H9 (cell line): ENCODE data around the gene SRSF6. TPM values are rescaled to one million over a fixed set of nuclear protein-coding genes. Genes with fewer than 3 reads are reported as not detected.

Source experiments
- DNase-seq: peaks from one replicate; pipeline ENCODE4 v3.0.0-alpha.2; 2017
- H2AFZ ChIP-seq: one replicate; pipeline ENCODE4 v1.6.1; 2013; ENCODE audit warnings: mild to moderate bottlenecking, low read length, control low read depth, moderate library complexity
- H2AK5ac ChIP-seq: 2 replicates; pipeline ENCODE4 v1.6.1; 2013; ENCODE audit warnings: low read length, control low read depth, mixed read lengths; ENCODE audit not compliant: insufficient read length
- H2BK120ac ChIP-seq: one replicate; pipeline ENCODE4 v1.6.1; 2013; ENCODE audit warnings: low read depth, mild to moderate bottlenecking, low read length, control low read depth, inconsistent platforms; ENCODE audit not compliant: poor library complexity, severe bottlenecking
- H2BK12ac ChIP-seq: 2 replicates; pipeline ENCODE4 v1.6.1; 2013; ENCODE audit warnings: low read length, control low read depth, mixed read lengths, low read depth; ENCODE audit not compliant: insufficient read length
- H2BK15ac ChIP-seq: 2 replicates; pipeline ENCODE4 v1.6.1; 2013; ENCODE audit warnings: low read depth, low read length, control low read depth
- H2BK20ac ChIP-seq: one replicate; pipeline ENCODE4 v1.6.1; 2013; ENCODE audit warnings: low read depth, mild to moderate bottlenecking, low read length, control low read depth, inconsistent platforms; ENCODE audit not compliant: poor library complexity, severe bottlenecking
- H2BK5ac ChIP-seq: 2 replicates; pipeline ENCODE4 v1.6.1; 2013; ENCODE audit warnings: low read length, control low read depth, mixed read lengths; ENCODE audit not compliant: insufficient read length
- H3K14ac ChIP-seq: 2 replicates; pipeline ENCODE4 v1.6.1; 2013; ENCODE audit warnings: low read length, control low read depth; ENCODE audit not compliant: insufficient read depth
- H3K18ac ChIP-seq: 2 replicates; pipeline ENCODE4 v1.6.1; 2013; ENCODE audit warnings: low read depth, mild to moderate bottlenecking, mixed read lengths, low read length, control low read depth; ENCODE audit not compliant: insufficient read length
- H3K23ac ChIP-seq: 2 replicates; pipeline ENCODE4 v1.6.1; 2013; ENCODE audit warnings: low read length, control low read depth, mixed read lengths, low read depth; ENCODE audit not compliant: insufficient read length
- H3K23me2 ChIP-seq: 2 replicates; pipeline ENCODE4 v1.6.1; 2013; ENCODE audit warnings: low read depth, mild to moderate bottlenecking, mixed read lengths, low read length, control low read depth; ENCODE audit not compliant: insufficient read length, poor library complexity, severe bottlenecking
- H3K27ac ChIP-seq: 2 replicates; pipeline ENCODE4 v1.5.1; 2013; ENCODE audit warnings: low read length, control low read depth, mixed read lengths, low read depth; ENCODE audit not compliant: insufficient read length
- H3K27me3 ChIP-seq: 2 replicates; pipeline ENCODE4 v1.6.1; 2013; ENCODE audit warnings: low read length, control low read depth, inconsistent platforms; ENCODE audit not compliant: insufficient read depth
- H3K4ac ChIP-seq: 2 replicates; pipeline ENCODE4 v1.6.1; 2013; ENCODE audit warnings: low read depth, mild to moderate bottlenecking, control low read depth, inconsistent platforms, low read length, moderate library complexity
- H3K4me1 ChIP-seq: 2 replicates; pipeline ENCODE4 v1.6.1; 2013; ENCODE audit warnings: low read length, control low read depth, inconsistent platforms; ENCODE audit not compliant: insufficient read depth
- H3K4me2 ChIP-seq: 2 replicates; pipeline ENCODE4 v1.6.1; 2013; ENCODE audit warnings: low read length, control low read depth, mixed read lengths; ENCODE audit not compliant: insufficient read length, insufficient read depth
- H3K56ac ChIP-seq: 2 replicates; pipeline ENCODE4 v1.6.1; 2013; ENCODE audit warnings: low read depth, mild to moderate bottlenecking, mixed read lengths, low read length, control low read depth; ENCODE audit not compliant: insufficient read length
- H3K79me1 ChIP-seq: 2 replicates; pipeline ENCODE4 v1.6.1; 2013; ENCODE audit warnings: low read depth, mild to moderate bottlenecking, moderate library complexity, low read length, control low read depth, inconsistent platforms; ENCODE audit not compliant: insufficient read depth, poor library complexity, severe bottlenecking
- H3K79me2 ChIP-seq: 2 replicates; pipeline ENCODE4 v1.6.1; 2013; ENCODE audit warnings: low read length, control low read depth, inconsistent platforms; ENCODE audit not compliant: insufficient read depth
- H3K9ac ChIP-seq: 2 replicates; pipeline ENCODE4 v1.6.1; 2013; ENCODE audit warnings: low read length, control low read depth, mixed read lengths; ENCODE audit not compliant: insufficient read length; ENCODE audit errors: extremely low read depth
- H3K9me3 ChIP-seq: one replicate; pipeline ENCODE4 v1.6.1; 2013; ENCODE audit warnings: low read depth, low read length, inconsistent platforms; ENCODE audit not compliant: control insufficient read depth
- H3T11ph ChIP-seq: one replicate; pipeline ENCODE4 v1.6.1; 2013; ENCODE audit warnings: mild to moderate bottlenecking, low read length, control low read depth, inconsistent platforms
- H4K20me1 ChIP-seq: one replicate; pipeline ENCODE4 v1.6.1; 2013; ENCODE audit not compliant: control insufficient read depth, insufficient read length, insufficient read depth
- H4K5ac ChIP-seq: 2 replicates; pipeline ENCODE4 v1.6.1; 2013; ENCODE audit warnings: low read depth, mild to moderate bottlenecking, mixed read lengths, low read length, control low read depth; ENCODE audit not compliant: insufficient read length
- H4K8ac ChIP-seq: replicated peaks from 2 replicates; pipeline ENCODE4 v1.6.1; 2013; ENCODE audit warnings: low read length, control low read depth, mixed read lengths, low read depth; ENCODE audit not compliant: insufficient read length
- H4K91ac ChIP-seq: 2 replicates; pipeline ENCODE4 v1.6.1; 2013; ENCODE audit warnings: low read depth, mild to moderate bottlenecking, moderate library complexity, mixed read lengths, low read length, control low read depth; ENCODE audit not compliant: insufficient read length
- H3K27ac Mint-ChIP-seq, 3 experiments: 2 replicates in 2 of 3; 3 replicates in 1 of 3; pipeline ENCODE4 v1.8.0; 2020 to 2021; ENCODE audit warnings: mixed read lengths in 3 of 3, mild to moderate bottlenecking in 1 of 3, moderate library complexity in 1 of 3
- H3K27me3 Mint-ChIP-seq: 2 replicates; pipeline ENCODE4 v1.8.0; 2021; ENCODE audit warnings: low read depth, mild to moderate bottlenecking, moderate library complexity, mixed read lengths
- H3K36me3 Mint-ChIP-seq, 3 experiments: 2 replicates in 2 of 3; 3 replicates in 1 of 3; pipeline ENCODE4 v1.8.0; 2020 to 2021; ENCODE audit warnings: low read depth in 3 of 3, mixed read lengths in 3 of 3; ENCODE audit not compliant: insufficient read depth in 1 of 3
- H3K4me1 Mint-ChIP-seq, 2 experiments: 2 replicates each; pipeline ENCODE4 v1.8.0; 2020; ENCODE audit warnings: mixed read lengths in 2 of 2
- H3K4me3 Mint-ChIP-seq, 2 experiments: 2 replicates in 1 of 2; 3 replicates in 1 of 2; pipeline ENCODE4 v1.8.0; 2020 to 2021; ENCODE audit warnings: mild to moderate bottlenecking in 2 of 2, mixed read lengths in 2 of 2, moderate library complexity in 1 of 2
- H3K9me3 Mint-ChIP-seq, 2 experiments: 2 replicates in 1 of 2; 3 replicates in 1 of 2; pipeline ENCODE4 v1.8.0; 2020; ENCODE audit warnings: mild to moderate bottlenecking in 2 of 2, mixed read lengths in 2 of 2, moderate library complexity in 1 of 2
- WGBS: extraction: QIAGEN DNeasy Blood & Tissue Kit; methylation state at CpG from one replicate; pipeline ENCODE4 v1.1.7; 2013; ENCODE audit warnings: missing lambda C conversion rate, low lambda C conversion rate, mixed read lengths; ENCODE audit not compliant: insufficient read length; ENCODE audit errors: extremely low coverage; 5-methylcytosine and 5-hydroxymethylcytosine counted together
- total RNA-seq: library from RNA; stranded (reverse); gene quantifications from 2 replicates; pipeline ENCODE4 v1.2.1, GENCODE V29; 2021
- TF ChIP-seq, protein P1 (sequence below): fragments of 200-600 bp; sonication (generic); conservative IDR thresholded peaks from 3 replicates; pipeline ENCODE4 v1.8.0; 2021; ENCODE audit warnings: antibody characterized with exemption, mild to moderate bottlenecking

Gene SRSF6
- total RNA-seq, 1 experiment from 2014 or later, result 336 TPM

GRCh38 chr20:43460830-43461200 is 3.1 kb downstream of the SRSF6 start:
- peaks cover 49 to 71% (median 69%) of the 10 kb centered on the region in 3 experiments for H3K36me3 Mint-ChIP-seq
- Histone ChIP-seq H3K79me2 (peaks cover 7% of the 10 kb centered on the region; the same call in 1 of the 2 replicates), H2BK5ac (no peak overlapping the region), H2BK120ac (no peak overlapping the region), H4K5ac (no peak overlapping the region), H2AK5ac (no peak overlapping the region), H4K91ac (no peak overlapping the region), H3K18ac (no peak overlapping the region), H2BK20ac (no peak overlapping the region), H2BK12ac (no peak overlapping the region), H3K4ac (no peak overlapping the region), H3K14ac (no peak overlapping the region), H4K8ac (no peak overlapping the region), H2BK15ac (no peak overlapping the region), H3K9me3 (no peaks in the 10 kb centered on the region), H3K27me3 (no peaks in the 10 kb centered on the region), H2AFZ (no peak overlapping the region), H3K4me2 (no peak overlapping the region), H3K23ac (no peak overlapping the region), H3K79me1 (no peaks in the 10 kb centered on the region), H3K23me2 (peaks cover 3% of the 10 kb centered on the region), H3K27ac (no peak overlapping the region), H3K4me1 (0 out of 2 replicates have a peak, but pooled peaks cover 2% of the 10 kb centered on the region), H3T11ph (no peak overlapping the region), H4K20me1 (no peaks in the 10 kb centered on the region), H3K9ac (no peak overlapping the region), H3K56ac (no peak overlapping the region)
- H3K27ac Mint-ChIP-seq, result peak overlapping the region in 2 of 3 experiments; percentile 15 to 66; a peak in 2 of 7 replicates
- peaks cover 10 to 26% of the 10 kb centered on the region in 2 experiments for H3K4me1 Mint-ChIP-seq
- no peak for DNase-seq
- TF ChIP-seq, protein P1, sequence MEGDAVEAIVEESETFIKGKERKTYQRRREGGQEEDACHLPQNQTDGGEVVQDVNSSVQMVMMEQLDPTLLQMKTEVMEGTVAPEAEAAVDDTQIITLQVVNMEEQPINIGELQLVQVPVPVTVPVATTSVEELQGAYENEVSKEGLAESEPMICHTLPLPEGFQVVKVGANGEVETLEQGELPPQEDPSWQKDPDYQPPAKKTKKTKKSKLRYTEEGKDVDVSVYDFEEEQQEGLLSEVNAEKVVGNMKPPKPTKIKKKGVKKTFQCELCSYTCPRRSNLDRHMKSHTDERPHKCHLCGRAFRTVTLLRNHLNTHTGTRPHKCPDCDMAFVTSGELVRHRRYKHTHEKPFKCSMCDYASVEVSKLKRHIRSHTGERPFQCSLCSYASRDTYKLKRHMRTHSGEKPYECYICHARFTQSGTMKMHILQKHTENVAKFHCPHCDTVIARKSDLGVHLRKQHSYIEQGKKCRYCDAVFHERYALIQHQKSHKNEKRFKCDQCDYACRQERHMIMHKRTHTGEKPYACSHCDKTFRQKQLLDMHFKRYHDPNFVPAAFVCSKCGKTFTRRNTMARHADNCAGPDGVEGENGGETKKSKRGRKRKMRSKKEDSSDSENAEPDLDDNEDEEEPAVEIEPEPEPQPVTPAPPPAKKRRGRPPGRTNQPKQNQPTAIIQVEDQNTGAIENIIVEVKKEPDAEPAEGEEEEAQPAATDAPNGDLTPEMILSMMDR, result no peak
- no CpG with 5 or more reads among the region's 10 CpGs for WGBS
- peaks cover 0 to 2% of the 10 kb centered on the region in 2 experiments; a peak in 1 of 5 replicates for H3K9me3 Mint-ChIP-seq
- peaks cover 2% of the 10 kb centered on the region for H3K27me3 Mint-ChIP-seq
- peak overlapping the region in 1 of 2 experiments; percentile 90; a peak in 1 of 5 replicates for H3K4me3 Mint-ChIP-seq
